Measurements from ENCODE around the gene TREH. TPM values are rescaled to one million over a fixed set of nuclear protein-coding genes. Genes with fewer than 3 reads are reported as not detected.

TREH gene
- total RNA-seq, 1 experiment from 2014 or later, result not detected

DNA sequence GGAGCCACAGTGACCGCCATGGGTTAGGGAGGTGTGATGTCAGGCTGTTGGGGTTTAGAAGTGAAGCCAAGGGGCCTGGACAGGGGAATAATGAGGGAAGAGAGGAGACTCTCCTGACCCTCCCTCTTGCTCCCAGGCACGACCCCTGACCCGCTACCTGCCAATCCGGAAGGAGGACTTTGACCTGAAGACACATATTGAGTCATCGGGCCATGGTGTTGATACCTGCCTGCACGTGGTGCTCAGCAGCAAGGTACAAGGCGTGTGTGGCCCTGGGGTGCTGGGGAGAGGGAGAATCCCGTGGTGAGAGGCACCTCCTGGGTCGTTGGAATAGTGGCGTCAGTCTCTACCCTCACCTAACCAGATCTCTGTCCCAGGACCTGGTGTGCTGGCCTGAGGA is 29.5 kb downstream of the TREH start:
- no peak for DNase-seq (ENCODE audit: low spot score)

DNA sequence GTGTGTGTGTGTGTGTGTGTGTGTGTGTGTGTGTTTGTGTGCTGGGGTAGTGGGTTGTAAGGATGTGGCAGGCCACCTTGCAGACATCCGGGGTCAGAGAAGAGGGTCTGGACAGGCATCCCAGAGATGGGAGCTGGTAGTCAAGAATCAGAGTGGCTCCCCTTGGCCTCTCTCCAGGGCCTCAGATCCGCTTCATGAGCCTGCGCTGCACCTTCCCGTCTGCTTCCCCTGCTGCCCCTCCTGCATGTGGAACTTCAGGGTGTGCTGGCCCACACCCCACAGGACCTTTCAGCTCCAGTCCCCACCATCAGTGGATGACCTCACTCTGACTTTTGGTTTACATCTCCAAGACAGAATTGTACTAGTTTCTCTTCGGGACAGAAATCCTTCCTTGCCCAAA is 31.2 kb downstream of the TREH start:
- no peak for DNase-seq (ENCODE audit: low spot score)

GRCh38 chr11:118646393-118646792 is 33.1 kb downstream of the TREH start:
- DNase-seq (ENCODE audit: low spot score), result no peak

DNA sequence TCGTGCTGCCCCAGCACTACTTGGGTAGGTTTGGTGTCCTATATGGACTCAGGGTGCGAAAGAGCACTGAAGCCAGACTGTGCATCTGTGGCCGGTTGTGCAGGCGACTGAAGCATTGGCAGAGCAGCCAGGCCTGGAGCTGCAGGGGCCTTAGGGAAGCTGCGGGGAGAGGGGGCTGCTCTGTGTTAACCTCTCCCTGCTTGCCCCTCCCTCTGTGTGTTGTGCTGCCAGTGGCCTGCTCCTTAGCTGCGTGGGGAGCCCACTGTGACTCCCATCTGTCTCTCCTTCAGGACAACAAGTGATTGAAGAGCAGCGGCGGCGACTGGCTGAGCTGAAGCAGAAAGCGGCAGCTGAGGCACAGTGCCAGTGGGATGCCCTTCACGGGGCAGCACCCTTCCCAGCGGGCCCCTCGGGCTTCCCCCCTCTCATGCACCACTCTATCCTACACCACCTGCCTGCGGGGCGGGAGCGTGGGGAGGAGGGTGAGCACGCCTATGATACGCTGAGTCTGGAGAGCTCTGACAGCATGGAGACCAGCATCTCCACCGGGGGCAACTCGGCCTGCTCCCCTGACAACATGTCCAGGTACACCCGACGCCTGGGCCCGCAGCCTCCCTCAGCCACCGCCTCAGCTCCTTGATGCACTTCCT is 34.3 kb downstream of the TREH start:
- no peak for DNase-seq (ENCODE audit: low spot score)

DNA sequence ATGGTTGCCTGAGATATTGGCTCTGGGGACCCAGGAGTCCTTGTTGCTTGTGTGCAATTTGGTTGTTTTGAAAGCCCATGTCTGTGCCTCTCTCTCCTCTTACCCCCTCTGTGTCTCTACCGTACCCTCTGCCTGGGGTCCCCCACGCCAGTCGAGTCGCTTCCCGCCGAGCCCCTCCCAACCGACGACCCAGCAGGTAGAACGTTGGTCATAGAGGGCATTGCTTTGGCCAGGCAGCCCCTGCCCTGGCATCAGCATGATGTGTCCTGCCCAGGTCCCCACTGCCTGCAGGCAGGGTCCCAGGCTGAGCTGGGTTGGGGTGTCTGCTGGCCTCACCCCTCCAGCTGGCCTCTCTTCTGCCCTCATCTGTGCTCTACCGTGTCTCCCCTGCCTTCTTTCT is 35.0 kb downstream of the TREH start:
- no peak for DNase-seq (ENCODE audit: low spot score)

GRCh38 chr11:118643995-118644345 is 35.5 kb downstream of the TREH start:
- no peak for DNase-seq (ENCODE audit: low spot score)

GRCh38 chr11:118643142-118643994 is 36.1 kb downstream of the TREH start:
- no peak for DNase-seq (ENCODE audit: low spot score)

GRCh38 chr11:118641397-118642019 is 37.9 kb downstream of the TREH start:
- DNase-seq (ENCODE audit: low spot score), result no peak

DNA sequence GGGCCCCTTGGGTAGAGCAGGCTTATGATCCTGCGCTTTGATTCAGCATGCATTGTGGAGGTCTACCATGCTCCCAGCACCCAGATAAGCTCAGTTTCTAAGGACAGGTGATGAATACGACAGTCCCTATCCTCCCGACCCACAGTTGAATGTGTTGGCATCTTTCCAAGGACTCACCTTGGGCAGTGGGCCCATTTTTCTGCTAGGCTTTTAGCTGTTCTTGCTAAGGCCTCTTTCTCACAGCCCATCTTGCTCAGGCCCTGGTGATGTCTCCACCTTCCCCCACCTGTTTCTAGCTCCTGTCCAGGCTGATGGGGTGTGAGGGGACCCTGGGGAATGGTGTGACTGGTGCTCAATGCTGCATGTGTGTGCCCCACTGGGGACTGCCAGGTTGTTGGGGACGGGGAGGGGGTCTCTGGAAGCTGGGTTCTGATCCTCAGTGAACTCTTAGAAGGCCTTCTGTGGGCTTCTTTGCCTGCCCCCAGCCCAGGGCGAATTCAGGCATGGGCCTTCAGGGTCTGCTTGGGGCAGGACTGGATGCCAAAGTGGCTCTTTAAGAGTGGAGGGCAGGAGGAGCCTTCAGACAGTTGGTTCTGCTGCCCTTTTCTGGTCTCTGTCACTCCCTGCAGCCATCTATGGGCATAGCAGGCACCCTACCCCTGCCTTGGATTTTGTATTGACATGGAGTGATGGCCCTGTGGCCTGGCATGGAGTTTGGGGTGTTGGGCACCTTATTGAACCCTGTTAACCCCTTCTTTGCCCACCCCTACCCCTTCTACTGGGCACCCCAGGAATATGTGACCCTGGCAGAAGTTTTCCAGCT is 38.9 kb downstream of the TREH start:
- no peak for DNase-seq (ENCODE audit: low spot score)

DNA sequence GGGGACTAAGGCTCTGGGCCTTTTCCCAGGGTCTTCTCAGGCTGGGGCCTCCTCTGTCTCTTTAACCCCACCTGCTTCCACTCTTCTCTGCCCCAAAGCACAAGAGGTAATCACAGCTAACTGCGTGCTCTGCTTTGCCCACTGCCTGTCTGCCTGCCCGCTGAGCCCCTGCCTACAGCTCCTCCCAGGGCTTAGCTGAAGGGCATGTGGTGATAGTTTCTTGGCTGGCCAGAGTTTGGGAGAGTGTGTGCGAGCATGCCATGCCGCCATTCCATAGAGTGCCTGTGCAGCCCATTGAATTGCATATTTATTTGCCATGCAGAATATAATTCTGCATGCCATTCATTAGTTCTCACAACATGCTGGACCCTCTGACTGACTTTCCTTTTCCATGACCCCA is 39.6 kb downstream of the TREH start:
- no peak for DNase-seq (ENCODE audit: low spot score)

DNA sequence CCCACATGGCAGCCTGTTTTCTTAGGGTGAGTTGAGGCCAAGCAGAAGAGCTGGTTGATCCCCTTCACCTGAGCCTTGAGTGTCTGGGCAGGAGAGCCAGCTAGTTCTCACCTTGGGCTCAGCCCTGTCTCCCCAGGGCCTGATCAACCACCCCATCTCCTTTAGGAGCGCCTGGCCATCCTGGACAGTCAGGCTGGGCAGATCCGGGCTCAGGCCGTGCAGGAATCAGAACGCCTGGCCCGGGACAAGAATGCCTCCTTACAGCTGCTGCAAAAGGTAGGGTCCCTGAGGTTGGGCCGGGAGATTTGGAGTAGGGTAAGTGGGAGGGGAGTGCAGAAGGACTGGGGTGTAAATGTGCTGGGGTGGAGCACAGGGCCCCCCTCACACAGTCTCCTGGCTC is 40.7 kb downstream of the TREH start:
- DNase-seq (ENCODE audit: low spot score), result no peak

DNA sequence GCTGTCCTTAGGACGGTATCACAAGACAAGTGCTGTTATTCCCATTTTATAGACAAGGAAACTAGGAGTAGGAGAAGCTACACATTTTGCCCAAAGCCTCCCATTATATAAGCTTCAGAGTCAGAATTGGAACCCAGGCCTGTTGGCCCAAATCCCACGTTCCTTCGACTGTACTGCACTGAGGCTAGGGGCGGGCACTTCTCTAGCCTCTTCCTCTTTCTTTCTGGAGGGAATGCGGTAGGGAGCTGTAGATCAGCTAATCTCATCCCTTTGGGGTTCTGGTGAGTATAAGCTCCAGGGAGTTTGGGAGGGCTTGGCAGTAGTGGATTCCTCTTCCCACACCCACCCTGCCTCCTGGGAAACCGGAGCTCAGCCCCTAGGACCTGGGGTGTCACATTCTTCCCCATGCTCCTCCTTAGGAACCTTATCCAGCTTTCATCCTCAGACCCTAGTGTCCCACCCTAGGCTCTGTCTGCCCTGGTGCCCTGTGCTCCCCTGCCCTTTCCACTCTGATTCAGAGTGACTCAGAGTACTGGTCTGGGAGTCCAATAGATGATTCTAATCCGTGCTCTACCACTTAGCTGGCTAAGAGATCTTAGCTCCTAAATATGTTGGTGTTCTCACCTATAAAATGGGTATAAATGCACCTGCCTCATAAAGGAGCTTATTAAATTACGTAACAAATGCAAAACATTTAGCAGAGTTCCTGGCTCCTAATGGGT is 42.7 kb downstream of the TREH start:
- DNase-seq (ENCODE audit: low spot score), result no peak

DNA sequence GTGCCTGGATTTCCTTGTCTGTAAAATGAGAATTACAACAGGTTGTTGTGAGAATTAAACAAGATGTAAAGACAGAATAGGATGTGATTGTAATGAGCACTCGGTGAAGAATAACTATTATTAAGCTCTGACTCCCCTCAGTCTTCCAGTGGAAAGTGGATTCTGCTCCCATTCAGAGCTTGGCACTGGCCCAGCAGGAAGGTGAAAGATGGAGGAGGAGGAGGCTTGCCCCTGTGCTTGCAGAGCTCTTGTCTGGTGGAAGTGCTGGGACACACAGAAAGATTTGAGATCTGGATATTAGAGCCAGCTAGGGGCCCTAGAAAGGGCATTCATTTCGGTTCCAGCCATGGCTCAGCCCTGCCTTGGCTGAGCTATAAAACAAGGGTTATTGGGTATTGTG is 43.8 kb downstream of the TREH start:
- DNase-seq (ENCODE audit: low spot score), result no peak

- no peak for DNase-seq (ENCODE audit: low spot score)
These were observed 44.2 kb downstream of the TREH start for GRCh38 chr11:118635237-118635591.

DNA sequence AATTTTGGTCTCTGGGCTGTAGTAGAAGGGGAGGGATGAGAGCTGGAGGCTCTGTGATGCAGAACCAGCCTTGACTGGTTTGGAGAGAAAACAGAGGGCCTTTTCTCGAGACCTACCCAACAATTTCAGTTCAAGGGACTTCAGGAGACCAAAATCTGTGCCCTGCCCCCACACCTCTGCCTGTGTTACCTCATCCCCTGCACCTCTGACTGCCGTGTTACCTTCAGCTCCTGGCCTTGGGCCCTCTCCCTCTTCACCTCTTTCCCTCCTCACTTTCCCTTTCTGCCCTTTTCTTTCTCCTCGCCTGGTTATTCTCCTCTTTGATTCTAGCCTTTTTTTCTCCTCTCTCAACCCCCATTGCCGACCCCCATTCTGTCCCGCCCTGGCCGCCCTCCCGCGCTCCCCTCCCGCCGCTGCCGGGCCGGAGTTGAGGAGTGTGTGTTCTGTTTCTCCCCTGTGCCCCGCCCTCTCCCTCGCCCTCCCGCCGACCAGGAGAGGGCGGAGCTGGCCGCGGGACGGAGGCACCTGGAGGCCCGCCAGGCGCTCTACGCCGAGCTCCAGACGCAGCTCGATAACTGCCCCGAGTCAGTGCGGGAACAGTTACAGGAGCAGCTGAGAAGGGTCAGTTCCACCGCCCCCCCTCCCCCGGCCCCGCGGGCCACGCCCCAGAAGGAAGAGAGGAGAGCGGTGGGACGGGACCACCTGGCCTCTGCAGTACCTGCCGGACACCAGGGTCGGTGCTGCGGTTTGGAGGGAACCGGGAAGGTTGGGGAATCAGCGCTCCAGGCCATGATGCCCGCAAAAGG is 44.8 kb downstream of the TREH start:
- DNase-seq (ENCODE audit: low spot score), result no peak

DNA sequence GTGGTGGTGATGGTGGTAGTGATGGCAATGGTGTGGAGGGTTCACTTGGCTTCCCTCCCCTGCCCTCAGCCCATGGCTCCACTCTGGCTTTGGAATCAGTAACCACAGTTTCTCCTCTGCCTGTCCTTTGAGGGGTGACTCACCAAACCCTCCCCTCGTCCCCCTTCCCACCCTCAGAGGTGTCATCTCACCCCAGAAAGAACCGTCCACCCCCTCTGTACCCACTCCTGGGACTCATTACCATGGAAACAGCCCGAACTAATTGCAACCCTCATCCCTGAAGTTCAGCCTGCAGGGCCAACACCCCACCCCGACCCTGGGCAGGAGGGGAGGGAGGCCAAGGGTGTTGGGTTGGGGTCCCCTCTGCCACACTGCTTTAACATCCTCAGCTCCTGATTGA is 45.5 kb downstream of the TREH start:
- no peak for DNase-seq (ENCODE audit: low spot score)

DNA sequence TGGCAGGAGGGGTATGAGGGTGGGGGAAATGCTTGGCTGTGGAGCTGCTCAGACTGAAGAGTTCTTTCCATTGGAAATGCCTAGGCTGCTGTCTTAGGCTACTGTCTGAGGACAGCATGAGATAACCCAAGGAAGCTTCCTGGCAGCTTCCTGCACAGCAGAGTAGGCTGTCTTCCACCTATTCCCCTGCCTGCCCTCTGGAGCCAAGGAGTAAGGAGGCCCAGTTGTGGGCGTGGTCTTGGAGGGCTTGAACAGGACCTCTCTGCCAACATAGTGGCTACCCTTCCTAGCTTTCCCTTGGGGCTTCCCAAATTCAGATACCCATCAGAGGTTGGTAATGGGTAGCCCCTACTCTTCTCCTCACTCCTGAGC is 46.1 kb downstream of the TREH start:
- no peak for DNase-seq (ENCODE audit: low spot score)

- no peak for DNase-seq (ENCODE audit: low spot score)
These were observed 46.7 kb downstream of the TREH start for GRCh38 chr11:118632577-118633318.

DNA sequence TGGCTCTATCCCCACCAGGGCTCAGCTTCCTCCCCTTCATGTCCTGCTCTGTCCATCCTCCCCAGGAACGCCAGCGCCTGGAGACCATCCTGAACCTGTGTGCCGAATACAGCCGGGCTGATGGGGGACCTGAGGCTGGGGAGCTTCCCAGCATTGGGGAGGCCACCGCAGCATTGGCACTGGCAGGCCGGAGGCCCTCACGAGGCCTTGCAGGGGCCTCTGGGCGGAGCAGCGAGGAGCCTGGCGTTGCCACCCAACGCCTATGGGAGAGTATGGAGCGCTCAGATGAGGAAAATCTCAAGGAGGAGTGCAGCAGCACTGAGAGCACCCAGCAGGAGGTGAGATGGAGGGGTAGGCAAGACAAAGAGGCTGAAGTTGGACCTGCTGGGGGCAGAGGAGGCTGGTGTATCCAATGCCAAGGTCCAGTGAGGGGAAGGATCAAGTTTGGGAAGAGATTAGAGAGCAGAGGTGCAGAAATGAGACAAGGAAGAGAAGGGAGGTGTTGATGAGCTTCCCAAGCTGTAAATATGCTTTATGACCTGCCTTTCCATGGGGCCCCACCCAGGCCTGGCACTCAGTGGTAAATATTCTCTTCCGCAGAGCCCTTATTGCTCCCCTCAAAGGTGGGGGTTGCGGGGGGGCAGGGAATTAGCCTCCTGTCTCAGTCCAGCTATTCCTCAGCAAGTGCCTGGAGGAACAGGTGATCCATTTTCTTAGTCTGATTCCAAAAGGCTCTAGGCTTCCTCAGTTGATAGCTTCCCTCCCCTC is 48.1 kb downstream of the TREH start:
- no peak for DNase-seq (ENCODE audit: low spot score)

Measured in H4 (cell line).